NB4 (cell line): ENCODE data around the gene MBNL2.

Experiments used
- TF ChIP-seq, protein P1 (sequence below): IDR thresholded peaks from one replicate; pipeline ENCODE4 v1.5.1; 2012; ENCODE audit warnings: low read depth, low read length
- TF ChIP-seq, protein P2 (sequence below): IDR thresholded peaks from 2 replicates; pipeline ENCODE4 v1.6.1; 2011; ENCODE audit warnings: low read depth, low read length

GRCh38 chr13:97371486-97372109, 149.5 kb downstream of the MBNL2 start:
- TF ChIP-seq, protein P1, sequence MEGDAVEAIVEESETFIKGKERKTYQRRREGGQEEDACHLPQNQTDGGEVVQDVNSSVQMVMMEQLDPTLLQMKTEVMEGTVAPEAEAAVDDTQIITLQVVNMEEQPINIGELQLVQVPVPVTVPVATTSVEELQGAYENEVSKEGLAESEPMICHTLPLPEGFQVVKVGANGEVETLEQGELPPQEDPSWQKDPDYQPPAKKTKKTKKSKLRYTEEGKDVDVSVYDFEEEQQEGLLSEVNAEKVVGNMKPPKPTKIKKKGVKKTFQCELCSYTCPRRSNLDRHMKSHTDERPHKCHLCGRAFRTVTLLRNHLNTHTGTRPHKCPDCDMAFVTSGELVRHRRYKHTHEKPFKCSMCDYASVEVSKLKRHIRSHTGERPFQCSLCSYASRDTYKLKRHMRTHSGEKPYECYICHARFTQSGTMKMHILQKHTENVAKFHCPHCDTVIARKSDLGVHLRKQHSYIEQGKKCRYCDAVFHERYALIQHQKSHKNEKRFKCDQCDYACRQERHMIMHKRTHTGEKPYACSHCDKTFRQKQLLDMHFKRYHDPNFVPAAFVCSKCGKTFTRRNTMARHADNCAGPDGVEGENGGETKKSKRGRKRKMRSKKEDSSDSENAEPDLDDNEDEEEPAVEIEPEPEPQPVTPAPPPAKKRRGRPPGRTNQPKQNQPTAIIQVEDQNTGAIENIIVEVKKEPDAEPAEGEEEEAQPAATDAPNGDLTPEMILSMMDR = no peak
- TF ChIP-seq, protein P2, sequence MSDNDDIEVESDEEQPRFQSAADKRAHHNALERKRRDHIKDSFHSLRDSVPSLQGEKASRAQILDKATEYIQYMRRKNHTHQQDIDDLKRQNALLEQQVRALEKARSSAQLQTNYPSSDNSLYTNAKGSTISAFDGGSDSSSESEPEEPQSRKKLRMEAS = no peak
